GM18517 (cell line): ENCODE measurements around the gene PEX11A.

Experiments
- ATAC-seq: cut with Tn5 transposase; IDR thresholded peaks from one replicate; pipeline ENCODE4 v1.9.1; 2021; ENCODE audit warnings: mild to moderate bottlenecking, moderate library complexity; ENCODE audit not compliant: unreplicated experiment

The PEX11A gene

GRCh38 chr15:89631902-89632264, 58.7 kb downstream of the PEX11A start:
- ATAC-seq: no peak
